GM23338 (cell line): ENCODE measurements around the gene PLEKHG2. TPM values are rescaled to one million over a fixed set of nuclear protein-coding genes. Genes with fewer than 3 reads are reported as not detected.

ENCODE experiments used
- ATAC-seq: fragments of 200-7000 bp; cut with Tn5 transposase; 3 replicates; pipeline ENCODE4 v1.9.1; 2020
- DNase-seq: peaks from one replicate; pipeline ENCODE4 v3.0.0-alpha.2; 2015; ENCODE audit warnings: low spot score
- H2AFZ ChIP-seq: fragments of 200-600 bp; sonication (generic); 2 replicates; pipeline ENCODE4 v1.8.0; 2016; ENCODE audit warnings: antibody characterized with exemption, mild to moderate bottlenecking, moderate library complexity
- H3F3A ChIP-seq: fragments of 200-600 bp; sonication (generic); replicated peaks from 2 replicates; pipeline ENCODE4 v1.8.0; 2017; ENCODE audit warnings: antibody characterized with exemption, mixed run types, low read depth
- H3K27ac ChIP-seq: fragments of 200-600 bp; sonication (generic); 2 replicates; pipeline ENCODE4 v1.6.1; 2016; ENCODE audit warnings: low read depth
- H3K27me3 ChIP-seq: fragments of 200-600 bp; sonication (generic); 2 replicates; pipeline ENCODE4 v1.8.0; 2016; ENCODE audit warnings: mild to moderate bottlenecking, mixed run types, moderate library complexity; ENCODE audit not compliant: insufficient read depth
- H3K36me3 ChIP-seq: fragments of 200-600 bp; sonication (generic); 2 replicates; pipeline ENCODE4 v1.8.0; 2016; ENCODE audit warnings: mild to moderate bottlenecking; ENCODE audit not compliant: insufficient read depth
- H3K4me1 ChIP-seq: fragments of 200-600 bp; sonication (generic); 2 replicates; pipeline ENCODE4 v1.8.0; 2016; ENCODE audit warnings: mild to moderate bottlenecking, moderate library complexity; ENCODE audit not compliant: insufficient read depth
- H3K4me2 ChIP-seq: fragments of 200-600 bp; sonication (generic); 2 replicates; pipeline ENCODE4 v1.7.1; 2017; ENCODE audit warnings: mixed run types
- H3K4me3 ChIP-seq: fragments of 200-600 bp; sonication (generic); 2 replicates; pipeline ENCODE4 v1.6.1; 2016; ENCODE audit warnings: mixed run types
- H3K79me2 ChIP-seq: fragments of 200-600 bp; sonication (generic); replicated peaks from 2 replicates; pipeline ENCODE4 v1.8.0; 2017; ENCODE audit warnings: mild to moderate bottlenecking; ENCODE audit not compliant: insufficient read depth
- H3K9me2 ChIP-seq: fragments of 200-600 bp; sonication (generic); 2 replicates; pipeline ENCODE4 v1.8.0; 2017; ENCODE audit not compliant: insufficient read depth
- H4K20me1 ChIP-seq: fragments of 200-600 bp; sonication (generic); replicated peaks from 2 replicates; pipeline ENCODE4 v1.8.0; 2017; ENCODE audit warnings: mild to moderate bottlenecking; ENCODE audit not compliant: insufficient read depth
- H3K27ac Mint-ChIP-seq: 2 replicates; pipeline ENCODE4 v1.8.0; 2020; ENCODE audit warnings: inconsistent platforms, mild to moderate bottlenecking, moderate library complexity, mixed read lengths
- H3K27me3 Mint-ChIP-seq: 3 replicates; pipeline ENCODE4 v1.8.0; 2022; ENCODE audit warnings: low read depth, mild to moderate bottlenecking, moderate library complexity, mixed read lengths, inconsistent platforms; ENCODE audit not compliant: insufficient read depth, poor library complexity
- H3K36me3 Mint-ChIP-seq: 3 replicates; pipeline ENCODE4 v1.8.0; 2021; ENCODE audit warnings: low read depth, mild to moderate bottlenecking, inconsistent platforms, moderate library complexity, mixed read lengths
- H3K4me1 Mint-ChIP-seq: 3 replicates; pipeline ENCODE4 v1.8.0; 2020; ENCODE audit warnings: mild to moderate bottlenecking, inconsistent platforms, mixed read lengths
- H3K4me3 Mint-ChIP-seq: 3 replicates; pipeline ENCODE4 v1.8.0; 2021; ENCODE audit warnings: moderate library complexity, mild to moderate bottlenecking, inconsistent platforms, mixed read lengths
- H3K9me3 Mint-ChIP-seq: 3 replicates; pipeline ENCODE4 v1.8.0; 2020; ENCODE audit warnings: moderate library complexity, mild to moderate bottlenecking, inconsistent platforms, mixed read lengths
- CREB1 ChIP-seq: fragments of 250-450 bp; sonication (Bioruptor Pico); IDR thresholded peaks from 2 replicates; pipeline ENCODE4 v1.5.0; 2020; ENCODE audit warnings: low read depth, mild to moderate bottlenecking, moderate library complexity
- EZH2 ChIP-seq: fragments of 200-600 bp; sonication (generic); IDR thresholded peaks from one replicate; pipeline ENCODE4 v1.8.0; 2017; ENCODE audit warnings: antibody characterized with exemption, mild to moderate bottlenecking, low read depth; ENCODE audit not compliant: unreplicated experiment
- EZH2phosphoT487 ChIP-seq: fragments of 200-600 bp; sonication (generic); IDR thresholded peaks from one replicate; pipeline ENCODE4 v1.8.1; 2018; ENCODE audit warnings: antibody characterized with exemption; ENCODE audit not compliant: unreplicated experiment
- JUNB ChIP-seq: IDR thresholded peaks from one replicate; pipeline ENCODE4 v1.6.1; 2016; ENCODE audit warnings: antibody characterized with exemption; ENCODE audit not compliant: unreplicated experiment
- NANOG ChIP-seq: IDR thresholded peaks from 2 replicates; pipeline ENCODE4 v1.6.1; 2016; ENCODE audit warnings: antibody characterized with exemption, borderline replicate concordance
- POLR2AphosphoS5 ChIP-seq: IDR thresholded peaks from 2 replicates; pipeline ENCODE4 v1.6.1; 2016; ENCODE audit warnings: antibody characterized with exemption, low read depth
- STAT1 ChIP-seq: IDR thresholded peaks from one replicate; pipeline ENCODE4 v1.6.1; 2016; ENCODE audit warnings: antibody characterized with exemption; ENCODE audit not compliant: unreplicated experiment
- ZNF114 ChIP-seq: fragments of 250-450 bp; sonication (Bioruptor Pico); IDR thresholded peaks from 2 replicates; pipeline ENCODE4 v1.5.0; 2020; ENCODE audit warnings: mild to moderate bottlenecking, moderate library complexity
- ZNF331 ChIP-seq: fragments of 250-450 bp; sonication (Bioruptor Pico); IDR thresholded peaks from 2 replicates; pipeline ENCODE4 v1.5.0; 2020; ENCODE audit warnings: low read depth, mild to moderate bottlenecking, moderate library complexity
- polyA plus RNA-seq: library from polyadenylated mRNA; unstranded; fragments of >200 nt; fragmentation: Nextera tagmentation; extraction: Ambion mirVana; gene quantifications from 2 replicates; pipeline ENCODE4 v1.2.1, GENCODE V29; 2016
- total RNA-seq: library from RNA; depleted of rRNA; stranded (reverse); fragments of >200 nt; shearing (Covaris generic); gene quantifications from 2 replicates; pipeline ENCODE4 v1.2.3, GENCODE V29; 2014
- TF ChIP-seq, protein P1 (sequence below): IDR thresholded peaks from one replicate; pipeline ENCODE4 v1.6.1; 2018; ENCODE audit warnings: antibody characterized with exemption; ENCODE audit not compliant: unreplicated experiment
- TF ChIP-seq, protein P2 (sequence below): IDR thresholded peaks from 2 replicates; pipeline ENCODE4 v1.6.1; 2016; ENCODE audit warnings: antibody characterized with exemption
- TF ChIP-seq, protein P3 (sequence below), 2 experiments: fragments of 200-600 bp in 1 of 2; sonication (generic) in 1 of 2; conservative IDR thresholded peaks; 2 replicates each; pipeline versions ENCODE4 v1.5.1 to v1.6.1; 2016 to 2017; ENCODE audit warnings: antibody characterized with exemption in 2 of 2, low read depth in 2 of 2, mild to moderate bottlenecking in 2 of 2, moderate library complexity in 1 of 2
- TF ChIP-seq, protein P4 (sequence below): fragments of 250-450 bp; sonication (Bioruptor Pico); IDR thresholded peaks from 2 replicates; pipeline ENCODE4 v1.5.0; 2020; ENCODE audit warnings: mild to moderate bottlenecking, moderate library complexity

Gene PLEKHG2
- total and polyA plus RNA-seq, 2 experiments from 2014 or later = 15.5 to 41.3 TPM

DNA sequence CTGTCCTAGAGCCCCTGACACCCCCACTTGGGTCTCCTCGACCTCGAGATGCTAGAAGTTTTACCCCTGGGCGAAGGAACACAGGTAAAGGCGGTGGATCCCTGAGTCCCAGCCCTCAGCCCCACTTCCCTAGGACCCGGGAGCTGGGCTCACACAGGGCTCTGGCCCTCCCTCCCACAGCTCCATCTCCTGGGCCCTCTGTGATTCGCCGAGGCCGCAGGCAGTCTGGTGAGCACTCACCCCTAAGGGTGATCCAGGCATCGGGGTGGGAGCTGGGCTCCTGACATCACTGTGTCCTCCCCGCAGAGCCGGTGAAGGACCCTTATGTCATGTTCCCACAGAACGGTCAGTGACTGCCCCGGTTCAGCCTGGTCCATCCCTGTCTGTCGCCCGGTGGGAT is 8.3 kb downstream of the PLEKHG2 start:
- no peak overlapping the region for H3K4me3 Mint-ChIP-seq
- peaks cover 10% of the 10 kb centered on the region for H3K27me3 Mint-ChIP-seq
- Histone ChIP-seq H4K20me1 (peaks cover 3% of the 10 kb centered on the region; the same call in 1 of the 2 replicates), H3K4me3 (no peak overlapping the region), H3K79me2 (no peaks in the 10 kb centered on the region; the same call in 1 of the 2 replicates), H3K27ac (no peak overlapping the region; the same call in 1 of the 2 replicates), H3K36me3 (peaks cover 11% of the 10 kb centered on the region; the same call in 1 of the 2 replicates), H3K4me2 (no peak overlapping the region), H2AFZ (no peak overlapping the region), H3K9me2 (no peaks in the 10 kb centered on the region), H3K4me1 (no peaks in the 10 kb centered on the region), H3F3A (0 out of 2 replicates have a peak, but pooled peaks cover 6% of the 10 kb centered on the region), H3K27me3 (no peaks in the 10 kb centered on the region)
- peaks cover 1% of the 10 kb centered on the region for H3K4me1 Mint-ChIP-seq
- DNase-seq (no peak), ATAC-seq (no peak)
- H3K27ac Mint-ChIP-seq = no peak overlapping the region
- TF ChIP-seq STAT1 = no peak
- TF ChIP-seq, protein P1, sequence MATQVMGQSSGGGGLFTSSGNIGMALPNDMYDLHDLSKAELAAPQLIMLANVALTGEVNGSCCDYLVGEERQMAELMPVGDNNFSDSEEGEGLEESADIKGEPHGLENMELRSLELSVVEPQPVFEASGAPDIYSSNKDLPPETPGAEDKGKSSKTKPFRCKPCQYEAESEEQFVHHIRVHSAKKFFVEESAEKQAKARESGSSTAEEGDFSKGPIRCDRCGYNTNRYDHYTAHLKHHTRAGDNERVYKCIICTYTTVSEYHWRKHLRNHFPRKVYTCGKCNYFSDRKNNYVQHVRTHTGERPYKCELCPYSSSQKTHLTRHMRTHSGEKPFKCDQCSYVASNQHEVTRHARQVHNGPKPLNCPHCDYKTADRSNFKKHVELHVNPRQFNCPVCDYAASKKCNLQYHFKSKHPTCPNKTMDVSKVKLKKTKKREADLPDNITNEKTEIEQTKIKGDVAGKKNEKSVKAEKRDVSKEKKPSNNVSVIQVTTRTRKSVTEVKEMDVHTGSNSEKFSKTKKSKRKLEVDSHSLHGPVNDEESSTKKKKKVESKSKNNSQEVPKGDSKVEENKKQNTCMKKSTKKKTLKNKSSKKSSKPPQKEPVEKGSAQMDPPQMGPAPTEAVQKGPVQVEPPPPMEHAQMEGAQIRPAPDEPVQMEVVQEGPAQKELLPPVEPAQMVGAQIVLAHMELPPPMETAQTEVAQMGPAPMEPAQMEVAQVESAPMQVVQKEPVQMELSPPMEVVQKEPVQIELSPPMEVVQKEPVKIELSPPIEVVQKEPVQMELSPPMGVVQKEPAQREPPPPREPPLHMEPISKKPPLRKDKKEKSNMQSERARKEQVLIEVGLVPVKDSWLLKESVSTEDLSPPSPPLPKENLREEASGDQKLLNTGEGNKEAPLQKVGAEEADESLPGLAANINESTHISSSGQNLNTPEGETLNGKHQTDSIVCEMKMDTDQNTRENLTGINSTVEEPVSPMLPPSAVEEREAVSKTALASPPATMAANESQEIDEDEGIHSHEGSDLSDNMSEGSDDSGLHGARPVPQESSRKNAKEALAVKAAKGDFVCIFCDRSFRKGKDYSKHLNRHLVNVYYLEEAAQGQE = no peak
- no peak for TF ChIP-seq ZNF114 (CRISPR knock-in tag)
- no peak for TF ChIP-seq NANOG
- TF ChIP-seq, protein P2, sequence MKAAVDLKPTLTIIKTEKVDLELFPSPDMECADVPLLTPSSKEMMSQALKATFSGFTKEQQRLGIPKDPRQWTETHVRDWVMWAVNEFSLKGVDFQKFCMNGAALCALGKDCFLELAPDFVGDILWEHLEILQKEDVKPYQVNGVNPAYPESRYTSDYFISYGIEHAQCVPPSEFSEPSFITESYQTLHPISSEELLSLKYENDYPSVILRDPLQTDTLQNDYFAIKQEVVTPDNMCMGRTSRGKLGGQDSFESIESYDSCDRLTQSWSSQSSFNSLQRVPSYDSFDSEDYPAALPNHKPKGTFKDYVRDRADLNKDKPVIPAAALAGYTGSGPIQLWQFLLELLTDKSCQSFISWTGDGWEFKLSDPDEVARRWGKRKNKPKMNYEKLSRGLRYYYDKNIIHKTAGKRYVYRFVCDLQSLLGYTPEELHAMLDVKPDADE = no peak
- TF ChIP-seq, protein P3, sequence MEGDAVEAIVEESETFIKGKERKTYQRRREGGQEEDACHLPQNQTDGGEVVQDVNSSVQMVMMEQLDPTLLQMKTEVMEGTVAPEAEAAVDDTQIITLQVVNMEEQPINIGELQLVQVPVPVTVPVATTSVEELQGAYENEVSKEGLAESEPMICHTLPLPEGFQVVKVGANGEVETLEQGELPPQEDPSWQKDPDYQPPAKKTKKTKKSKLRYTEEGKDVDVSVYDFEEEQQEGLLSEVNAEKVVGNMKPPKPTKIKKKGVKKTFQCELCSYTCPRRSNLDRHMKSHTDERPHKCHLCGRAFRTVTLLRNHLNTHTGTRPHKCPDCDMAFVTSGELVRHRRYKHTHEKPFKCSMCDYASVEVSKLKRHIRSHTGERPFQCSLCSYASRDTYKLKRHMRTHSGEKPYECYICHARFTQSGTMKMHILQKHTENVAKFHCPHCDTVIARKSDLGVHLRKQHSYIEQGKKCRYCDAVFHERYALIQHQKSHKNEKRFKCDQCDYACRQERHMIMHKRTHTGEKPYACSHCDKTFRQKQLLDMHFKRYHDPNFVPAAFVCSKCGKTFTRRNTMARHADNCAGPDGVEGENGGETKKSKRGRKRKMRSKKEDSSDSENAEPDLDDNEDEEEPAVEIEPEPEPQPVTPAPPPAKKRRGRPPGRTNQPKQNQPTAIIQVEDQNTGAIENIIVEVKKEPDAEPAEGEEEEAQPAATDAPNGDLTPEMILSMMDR (conservative IDR thresholded peaks at IDR 0.05; ENCODE audit: low read depth in 2 of 2) = no peak
- TF ChIP-seq EZH2phosphoT487 = no peak
- TF ChIP-seq POLR2AphosphoS5 = no peak
- no peak for TF ChIP-seq CREB1 (CRISPR knock-in tag)
- TF ChIP-seq ZNF331 (CRISPR knock-in tag) = no peak
- TF ChIP-seq, protein P4, sequence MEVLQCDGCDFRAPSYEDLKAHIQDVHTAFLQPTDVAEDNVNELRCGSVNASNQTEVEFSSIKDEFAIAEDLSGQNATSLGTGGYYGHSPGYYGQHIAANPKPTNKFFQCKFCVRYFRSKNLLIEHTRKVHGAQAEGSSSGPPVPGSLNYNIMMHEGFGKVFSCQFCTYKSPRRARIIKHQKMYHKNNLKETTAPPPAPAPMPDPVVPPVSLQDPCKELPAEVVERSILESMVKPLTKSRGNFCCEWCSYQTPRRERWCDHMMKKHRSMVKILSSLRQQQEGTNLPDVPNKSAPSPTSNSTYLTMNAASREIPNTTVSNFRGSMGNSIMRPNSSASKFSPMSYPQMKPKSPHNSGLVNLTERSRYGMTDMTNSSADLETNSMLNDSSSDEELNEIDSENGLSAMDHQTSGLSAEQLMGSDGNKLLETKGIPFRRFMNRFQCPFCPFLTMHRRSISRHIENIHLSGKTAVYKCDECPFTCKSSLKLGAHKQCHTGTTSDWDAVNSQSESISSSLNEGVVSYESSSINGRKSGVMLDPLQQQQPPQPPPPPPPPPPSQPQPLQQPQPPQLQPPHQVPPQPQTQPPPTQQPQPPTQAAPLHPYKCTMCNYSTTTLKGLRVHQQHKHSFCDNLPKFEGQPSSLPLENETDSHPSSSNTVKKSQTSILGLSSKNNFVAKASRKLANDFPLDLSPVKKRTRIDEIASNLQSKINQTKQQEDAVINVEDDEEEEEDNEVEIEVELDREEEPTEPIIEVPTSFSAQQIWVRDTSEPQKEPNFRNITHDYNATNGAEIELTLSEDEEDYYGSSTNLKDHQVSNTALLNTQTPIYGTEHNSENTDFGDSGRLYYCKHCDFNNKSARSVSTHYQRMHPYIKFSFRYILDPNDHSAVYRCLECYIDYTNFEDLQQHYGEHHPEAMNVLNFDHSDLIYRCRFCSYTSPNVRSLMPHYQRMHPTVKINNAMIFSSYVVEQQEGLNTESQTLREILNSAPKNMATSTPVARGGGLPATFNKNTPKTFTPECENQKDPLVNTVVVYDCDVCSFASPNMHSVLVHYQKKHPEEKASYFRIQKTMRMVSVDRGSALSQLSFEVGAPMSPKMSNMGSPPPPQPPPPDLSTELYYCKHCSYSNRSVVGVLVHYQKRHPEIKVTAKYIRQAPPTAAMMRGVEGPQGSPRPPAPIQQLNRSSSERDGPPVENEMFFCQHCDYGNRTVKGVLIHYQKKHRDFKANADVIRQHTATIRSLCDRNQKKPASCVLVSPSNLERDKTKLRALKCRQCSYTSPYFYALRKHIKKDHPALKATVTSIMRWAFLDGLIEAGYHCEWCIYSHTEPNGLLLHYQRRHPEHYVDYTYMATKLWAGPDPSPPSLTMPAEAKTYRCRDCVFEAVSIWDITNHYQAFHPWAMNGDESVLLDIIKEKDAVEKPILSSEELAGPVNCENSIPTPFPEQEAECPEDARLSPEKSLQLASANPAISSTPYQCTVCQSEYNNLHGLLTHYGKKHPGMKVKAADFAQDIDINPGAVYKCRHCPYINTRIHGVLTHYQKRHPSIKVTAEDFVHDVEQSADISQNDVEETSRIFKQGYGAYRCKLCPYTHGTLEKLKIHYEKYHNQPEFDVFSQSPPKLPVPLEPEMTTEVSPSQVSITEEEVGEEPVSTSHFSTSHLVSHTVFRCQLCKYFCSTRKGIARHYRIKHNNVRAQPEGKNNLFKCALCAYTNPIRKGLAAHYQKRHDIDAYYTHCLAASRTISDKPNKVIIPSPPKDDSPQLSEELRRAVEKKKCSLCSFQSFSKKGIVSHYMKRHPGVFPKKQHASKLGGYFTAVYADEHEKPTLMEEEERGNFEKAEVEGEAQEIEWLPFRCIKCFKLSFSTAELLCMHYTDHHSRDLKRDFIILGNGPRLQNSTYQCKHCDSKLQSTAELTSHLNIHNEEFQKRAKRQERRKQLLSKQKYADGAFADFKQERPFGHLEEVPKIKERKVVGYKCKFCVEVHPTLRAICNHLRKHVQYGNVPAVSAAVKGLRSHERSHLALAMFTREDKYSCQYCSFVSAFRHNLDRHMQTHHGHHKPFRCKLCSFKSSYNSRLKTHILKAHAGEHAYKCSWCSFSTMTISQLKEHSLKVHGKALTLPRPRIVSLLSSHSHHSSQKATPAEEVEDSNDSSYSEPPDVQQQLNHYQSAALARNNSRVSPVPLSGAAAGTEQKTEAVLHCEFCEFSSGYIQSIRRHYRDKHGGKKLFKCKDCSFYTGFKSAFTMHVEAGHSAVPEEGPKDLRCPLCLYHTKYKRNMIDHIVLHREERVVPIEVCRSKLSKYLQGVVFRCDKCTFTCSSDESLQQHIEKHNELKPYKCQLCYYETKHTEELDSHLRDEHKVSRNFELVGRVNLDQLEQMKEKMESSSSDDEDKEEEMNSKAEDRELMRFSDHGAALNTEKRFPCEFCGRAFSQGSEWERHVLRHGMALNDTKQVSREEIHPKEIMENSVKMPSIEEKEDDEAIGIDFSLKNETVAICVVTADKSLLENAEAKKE = no peak
- TF ChIP-seq JUNB = no peak
- TF ChIP-seq EZH2 = no peak
- H3K36me3 Mint-ChIP-seq = peaks cover 75% of the 10 kb centered on the region
- H3K9me3 Mint-ChIP-seq = no peaks in the 10 kb centered on the region; the same call in 2 of the 3 replicates
